Lower leg skin (tissue), 3 donors: ENCODE results near the gene GABARAPL1.

ENCODE experiments used
- POLR2A ChIP-seq, 2 donors: fragments of 450-650 bp; IDR thresholded peaks; one replicate each; pipeline ENCODE4 v1.6.1; 2016 to 2017; ENCODE audit warnings: antibody characterized with exemption in 2 of 2, mild to moderate bottlenecking in 1 of 2, moderate library complexity in 1 of 2
- TF ChIP-seq, protein P1 (sequence below), 3 donors: fragments of 450-650 bp; IDR thresholded peaks; one replicate each; pipeline ENCODE4 v1.5.1; 2016; ENCODE audit warnings: antibody characterized with exemption in 3 of 3, mild to moderate bottlenecking in 3 of 3, moderate library complexity in 2 of 3

- TF ChIP-seq, protein P1, sequence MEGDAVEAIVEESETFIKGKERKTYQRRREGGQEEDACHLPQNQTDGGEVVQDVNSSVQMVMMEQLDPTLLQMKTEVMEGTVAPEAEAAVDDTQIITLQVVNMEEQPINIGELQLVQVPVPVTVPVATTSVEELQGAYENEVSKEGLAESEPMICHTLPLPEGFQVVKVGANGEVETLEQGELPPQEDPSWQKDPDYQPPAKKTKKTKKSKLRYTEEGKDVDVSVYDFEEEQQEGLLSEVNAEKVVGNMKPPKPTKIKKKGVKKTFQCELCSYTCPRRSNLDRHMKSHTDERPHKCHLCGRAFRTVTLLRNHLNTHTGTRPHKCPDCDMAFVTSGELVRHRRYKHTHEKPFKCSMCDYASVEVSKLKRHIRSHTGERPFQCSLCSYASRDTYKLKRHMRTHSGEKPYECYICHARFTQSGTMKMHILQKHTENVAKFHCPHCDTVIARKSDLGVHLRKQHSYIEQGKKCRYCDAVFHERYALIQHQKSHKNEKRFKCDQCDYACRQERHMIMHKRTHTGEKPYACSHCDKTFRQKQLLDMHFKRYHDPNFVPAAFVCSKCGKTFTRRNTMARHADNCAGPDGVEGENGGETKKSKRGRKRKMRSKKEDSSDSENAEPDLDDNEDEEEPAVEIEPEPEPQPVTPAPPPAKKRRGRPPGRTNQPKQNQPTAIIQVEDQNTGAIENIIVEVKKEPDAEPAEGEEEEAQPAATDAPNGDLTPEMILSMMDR (IDR thresholded peaks at IDR 0.05) = no peak
- no peak for TF ChIP-seq POLR2A (IDR thresholded peaks at IDR 0.05)
Measured at GRCh38 chr12:10247436-10248058, 34.9 kb downstream of the GABARAPL1 start.
